ENCODE results near the gene BABAM2. TPM values are rescaled to one million over a fixed set of nuclear protein-coding genes. Genes with fewer than 3 reads are reported as not detected.

Gene BABAM2
- total RNA-seq, 1 experiment from 2014 or later: 16.3 TPM

GRCh38 chr2:28326469-28326805 lies 435.9 kb downstream of the BABAM2 start:
- no peak overlapping the region for H3K27ac ChIP-seq (ENCODE audit: low read length)
- no peaks in the 10 kb centered on the region for H3K4me1 ChIP-seq (ENCODE audit: insufficient read depth, low read length)
- no peak overlapping the region for H3K9ac ChIP-seq (ENCODE audit: low read length)
- H3K4me2 ChIP-seq (ENCODE audit: low read length): no peak overlapping the region
- H3K79me2 ChIP-seq (ENCODE audit: low read length): no peaks in the 10 kb centered on the region
- BruUV-seq (replicated peaks): no TSS peak
- no peaks in the 10 kb centered on the region for H3K9me2 ChIP-seq (replicated peaks; ENCODE audit: low read length)
- ATAC-seq: no peak
- TF ChIP-seq CTCF (conservative IDR thresholded peaks at IDR 0.05; ENCODE audit: low read depth, low read length) (no peak), EZH2 (IDR thresholded peaks at IDR 0.05; ENCODE audit: low read length, unreplicated experiment) (no peak), EZH2phosphoT487 (IDR thresholded peaks at IDR 0.05; ENCODE audit: borderline replicate concordance, low read length) (no peak)
- no peaks in the 10 kb centered on the region for H3K9me3 ChIP-seq (ENCODE audit: low read length)
- no peaks in the 10 kb centered on the region for H3K27me3 ChIP-seq (ENCODE audit: low read length)
- CTCF ChIA-PET: no interaction called here
- no peaks in the 10 kb centered on the region for H4K20me1 ChIP-seq (ENCODE audit: low read length)
- H3F3A ChIP-seq (ENCODE audit: low read length, unreplicated experiment): no peaks in the 10 kb centered on the region
- no peaks in the 10 kb centered on the region for H3K36me3 ChIP-seq (ENCODE audit: low read depth, low read length)
- intact Hi-C loops (cut with micrococcal nuclease): no loop called here
- H3K4me3 ChIP-seq (ENCODE audit: low read length): no peak overlapping the region
- no peak overlapping the region for H2AFZ ChIP-seq (ENCODE audit: low read length)
- POLR2A ChIA-PET (ENCODE audit: unreplicated experiment): no interaction called here
- no peak for DNase-seq

GRCh38 chr2:28326881-28327505 lies 436.5 kb downstream of the BABAM2 start:
- BruUV-seq (replicated peaks): no TSS peak
- no peak for ATAC-seq
- Histone ChIP-seq H3K4me3 (ENCODE audit: low read length) (no peak overlapping the region), H3K9me3 (ENCODE audit: low read length) (no peaks in the 10 kb centered on the region), H3K4me1 (ENCODE audit: insufficient read depth, low read length) (no peaks in the 10 kb centered on the region), H3K27ac (ENCODE audit: low read length) (no peak overlapping the region), H2AFZ (ENCODE audit: low read length) (no peak overlapping the region), H3K27me3 (ENCODE audit: low read length) (no peaks in the 10 kb centered on the region), H4K20me1 (ENCODE audit: low read length) (no peaks in the 10 kb centered on the region), H3K9me2 (replicated peaks; ENCODE audit: low read length) (no peaks in the 10 kb centered on the region), H3K9ac (ENCODE audit: low read length) (no peak overlapping the region), H3F3A (ENCODE audit: low read length, unreplicated experiment) (no peaks in the 10 kb centered on the region), H3K36me3 (ENCODE audit: low read depth, low read length) (no peaks in the 10 kb centered on the region), H3K4me2 (ENCODE audit: low read length) (no peak overlapping the region), H3K79me2 (ENCODE audit: low read length) (no peaks in the 10 kb centered on the region)
- intact Hi-C loops (cut with micrococcal nuclease): no loop called here
- ChIA-PET POLR2A (ENCODE audit: unreplicated experiment) (no interaction called here), CTCF (no interaction called here)
- no peak for DNase-seq
- TF ChIP-seq EZH2 (IDR thresholded peaks at IDR 0.05; ENCODE audit: low read length, unreplicated experiment) (no peak), EZH2phosphoT487 (IDR thresholded peaks at IDR 0.05; ENCODE audit: borderline replicate concordance, low read length) (no peak), CTCF (conservative IDR thresholded peaks at IDR 0.05; ENCODE audit: low read depth, low read length) (no peak)

GRCh38 chr2:28327581-28327955 lies 437.0 kb downstream of the BABAM2 start:
- no peaks in the 10 kb centered on the region for H3K9me2 ChIP-seq (replicated peaks; ENCODE audit: low read length)
- H3K9me3 ChIP-seq (ENCODE audit: low read length): no peaks in the 10 kb centered on the region
- DNase-seq: no peak
- no peak overlapping the region for H3K4me2 ChIP-seq (ENCODE audit: low read length)
- no peaks in the 10 kb centered on the region for H3F3A ChIP-seq (ENCODE audit: low read length, unreplicated experiment)
- H4K20me1 ChIP-seq (ENCODE audit: low read length): no peaks in the 10 kb centered on the region
- no peak overlapping the region for H3K4me3 ChIP-seq (ENCODE audit: low read length)
- intact Hi-C loops (cut with micrococcal nuclease): no loop called here
- no peaks in the 10 kb centered on the region for H3K36me3 ChIP-seq (ENCODE audit: low read depth, low read length)
- BruUV-seq (replicated peaks): no TSS peak
- no peaks in the 10 kb centered on the region for H3K27me3 ChIP-seq (ENCODE audit: low read length)
- TF ChIP-seq CTCF (conservative IDR thresholded peaks at IDR 0.05; ENCODE audit: low read depth, low read length): no peak
- TF ChIP-seq EZH2 (IDR thresholded peaks at IDR 0.05; ENCODE audit: low read length, unreplicated experiment): no peak
- no peak for TF ChIP-seq EZH2phosphoT487 (IDR thresholded peaks at IDR 0.05; ENCODE audit: borderline replicate concordance, low read length)
- POLR2A ChIA-PET (ENCODE audit: unreplicated experiment): no interaction called here
- no peak overlapping the region for H3K27ac ChIP-seq (ENCODE audit: low read length)
- no peak overlapping the region for H3K9ac ChIP-seq (ENCODE audit: low read length)
- H2AFZ ChIP-seq (ENCODE audit: low read length): no peak overlapping the region
- CTCF ChIA-PET: no interaction called here
- no peaks in the 10 kb centered on the region for H3K4me1 ChIP-seq (ENCODE audit: insufficient read depth, low read length)
- H3K79me2 ChIP-seq (ENCODE audit: low read length): no peaks in the 10 kb centered on the region
- ATAC-seq: no peak

All from PC-3 (cell line).